ENCODE data around the gene TADA3. TPM values are rescaled to one million over a fixed set of nuclear protein-coding genes. Genes with fewer than 3 reads are reported as not detected.

The TADA3 gene
- total and polyA plus RNA-seq, 9 of the 15 experiments (the other 6 are each of a cell fraction or from before 2014, with no cell fraction given): 4.1 to 110 (median 74.8) TPM

GRCh38 chr3:9781551-9781950 lies 10.7 kb downstream of the TADA3 start:
- ATAC-seq (no peak), FAIRE-seq (no peak), DNase-seq (ENCODE audit: extremely low read depth in 1 of 4, low spot score in 3 of 4) (no peak)
- 76% methylated on average over 1 of the region's 1 CpG for WGBS (ENCODE audit: insufficient coverage, low coverage, missing lambda C conversion rate)
- BruUV-seq (replicated peaks): no TSS peak
- no peak overlapping the region for H3K4me2 ChIP-seq (ENCODE audit: insufficient read depth, low read length)
- intact Hi-C loops (cut with micrococcal nuclease): loop anchor here (5.0 kb wide), 1 partner anchor 151 kb away; the partner anchor contains the start of gene CRELD1
- no peaks in the 10 kb centered on the region for H4K20me1 ChIP-seq (replicated peaks; ENCODE audit: control insufficient read depth, insufficient read depth, low read length)
- ChIA-PET POLR2A (interaction anchor here (0.8 to 3.1 kb wide), 7 partner anchors 8 to 50 kb away, joined by 3 to 21 read pairs (median 6); partner anchors contain the start of genes ARPC4, BRPF1 and OGG1), CTCF (ENCODE audit: low intra/inter-chr PET ratio) (no interaction called here)
- H3K4me3 ChIP-seq: no peak overlapping the region
- no peak overlapping the region for H2AFZ ChIP-seq (ENCODE audit: low read depth, low read length)
- in situ Hi-C loops (cut with MboI): no loop called here
- H3K79me2 ChIP-seq (ENCODE audit: control insufficient read depth, insufficient read depth, low read length): no peaks in the 10 kb centered on the region
- no peaks in the 10 kb centered on the region for H3K27me3 ChIP-seq (ENCODE audit: control insufficient read depth in 2 of 2, insufficient read depth in 2 of 2, low read length in 2 of 2)
- peak overlapping the region in 1 of 2 experiments; percentile 35; a peak in 1 of 4 replicates for H3K9ac ChIP-seq (ENCODE audit: insufficient read depth in 1 of 2, low read depth in 2 of 2, low read length in 2 of 2)
- no peak overlapping the region for H3K27ac ChIP-seq (ENCODE audit: extremely low read depth, low read depth, low read length)
- H3K9me1 ChIP-seq (ENCODE audit: control insufficient read depth, insufficient read depth, low read length): no peaks in the 10 kb centered on the region
- H3K4me1 ChIP-seq (replicated peaks in 1 of 2; ENCODE audit: control insufficient read depth in 2 of 2, insufficient read depth in 2 of 2, low read length in 2 of 2): peaks cover 28 to 30% of the 10 kb centered on the region in 2 experiments
- H3K36me3 ChIP-seq (ENCODE audit: control insufficient read depth, insufficient read depth, low read length): peaks cover 52% of the 10 kb centered on the region
- H3K9me3 ChIP-seq (replicated peaks; ENCODE audit: control insufficient read depth, insufficient read depth, low read depth, low read length): no peaks in the 10 kb centered on the region
- TF ChIP-seq FOXP4 (CRISPR knock-in tag; IDR thresholded peaks at IDR 0.05; ENCODE audit: borderline replicate concordance) (no peak), MCM5 (IDR thresholded peaks at IDR 0.05; ENCODE audit: low read depth) (no peak), PKNOX1 (IDR thresholded peaks at IDR 0.05) (no peak), CHCHD3 (CRISPR knock-in tag; IDR thresholded peaks at IDR 0.05) (no peak), ZNF41 (CRISPR knock-in tag; conservative IDR thresholded peaks at IDR 0.05) (no peak), ZNF586 (CRISPR knock-in tag; conservative IDR thresholded peaks at IDR 0.05) (no peak), RBM15 (IDR thresholded peaks at IDR 0.05; ENCODE audit: insufficient read depth, low read length) (no peak), MXI1 (IDR thresholded peaks at IDR 0.05; ENCODE audit: low read depth, low read length) (no peak), CLOCK (CRISPR knock-in tag; IDR thresholded peaks at IDR 0.05; ENCODE audit: borderline replicate concordance) (no peak), MEIS2 (IDR thresholded peaks at IDR 0.05; ENCODE audit: partially characterized antibody) (no peak), MBD2 (IDR thresholded peaks at IDR 0.05; ENCODE audit: borderline replicate concordance, low read depth) (no peak), CC2D1A (IDR thresholded peaks at IDR 0.05) (no peak), ZMIZ1 (IDR thresholded peaks at IDR 0.05; ENCODE audit: low read depth in 2 of 2, low read length in 2 of 2) (no peak)

Measured in K562 (cell line).